Calu3 (cell line): ENCODE data around the gene CHI3L2. TPM values are rescaled to one million over a fixed set of nuclear protein-coding genes. Genes with fewer than 3 reads are reported as not detected.

Experiments used
- BruUV-seq: library from RNA; stranded (reverse); fragments of 400-500 nt; replicated peaks from 2 replicates; lab custom pipeline; 2021; lab: Mats Ljungman, UMichigan
- CTCF ChIA-PET: fragments of 300-600 bp; sonication (Branson Sonifier 250); formaldehyde crosslinking; loops from one replicate; lab custom pipeline; 2022; ENCODE audit warnings: antibody characterized with exemption; lab: Charles Lee
- DNase-seq: peaks from one replicate; pipeline ENCODE4 v3.0.0; 2022
- H3K27ac Mint-ChIP-seq: one replicate; pipeline ENCODE4 v1.8.0; 2022; ENCODE audit warnings: mixed read lengths; ENCODE audit not compliant: unreplicated experiment
- H3K27me3 Mint-ChIP-seq: one replicate; pipeline ENCODE4 v1.8.0; 2022; ENCODE audit warnings: mixed read lengths; ENCODE audit not compliant: unreplicated experiment
- H3K36me3 Mint-ChIP-seq: one replicate; pipeline ENCODE4 v1.8.0; 2022; ENCODE audit warnings: mild to moderate bottlenecking, moderate library complexity, mixed read lengths; ENCODE audit not compliant: insufficient read depth, unreplicated experiment
- H3K4me1 Mint-ChIP-seq: one replicate; pipeline ENCODE4 v1.8.0; 2022; ENCODE audit warnings: mild to moderate bottlenecking, low read depth, mixed read lengths; ENCODE audit not compliant: unreplicated experiment
- H3K4me3 Mint-ChIP-seq: one replicate; pipeline ENCODE4 v1.8.0; 2022; ENCODE audit warnings: mild to moderate bottlenecking, low read depth, moderate library complexity, mixed read lengths; ENCODE audit not compliant: unreplicated experiment
- H3K9me3 Mint-ChIP-seq: one replicate; pipeline ENCODE4 v1.8.0; 2022; ENCODE audit warnings: low read depth, mixed read lengths; ENCODE audit not compliant: unreplicated experiment
- CTCF ChIP-seq: fragments of 200-600 bp; IDR thresholded peaks from one replicate; pipeline ENCODE4 v1.8.0; 2022; ENCODE audit warnings: antibody characterized with exemption; ENCODE audit not compliant: unreplicated experiment
- intact Hi-C: fragments of 100-400 bp; cut with micrococcal nuclease; formaldehyde crosslinking; loops from one replicate; pipeline ENCODE4 v1.10.0; 2022; ENCODE audit not compliant: unreplicated experiment
- total RNA-seq: library from RNA; stranded (reverse); gene quantifications from 2 replicates; pipeline ENCODE4 v1.2.3, GENCODE V29; 2022

The CHI3L2 gene
- total RNA-seq, 1 experiment from 2014 or later: 0.52 TPM

GRCh38 chr1:111270771-111271463 is 43.4 kb downstream of the CHI3L2 start:
- H3K27me3 Mint-ChIP-seq: peaks cover 12% of the 10 kb centered on the region
- H3K36me3 Mint-ChIP-seq: no peaks in the 10 kb centered on the region
- H3K27ac Mint-ChIP-seq: no peak overlapping the region
- H3K4me1 Mint-ChIP-seq: no peaks in the 10 kb centered on the region
- TF ChIP-seq CTCF: no peak
- no peaks in the 10 kb centered on the region for H3K9me3 Mint-ChIP-seq
- intact Hi-C loops: no loop called here
- no peak for DNase-seq
- CTCF ChIA-PET: no interaction called here
- BruUV-seq: no TSS peak
- H3K4me3 Mint-ChIP-seq: no peak overlapping the region

- CTCF ChIA-PET: no interaction called here
- H3K27me3 Mint-ChIP-seq: peaks cover 7% of the 10 kb centered on the region
- intact Hi-C loops: no loop called here
- no peak overlapping the region for H3K4me3 Mint-ChIP-seq
- no peak overlapping the region for H3K27ac Mint-ChIP-seq
- TF ChIP-seq CTCF: no peak
- H3K4me1 Mint-ChIP-seq: no peaks in the 10 kb centered on the region
- BruUV-seq: no TSS peak
- no peaks in the 10 kb centered on the region for H3K9me3 Mint-ChIP-seq
- H3K36me3 Mint-ChIP-seq: no peaks in the 10 kb centered on the region
- no peak for DNase-seq
Measured at GRCh38 chr1:111271464-111271801, 43.9 kb downstream of the CHI3L2 start.

GRCh38 chr1:111272081-111272480 is 44.6 kb downstream of the CHI3L2 start:
- Mint-ChIP-seq H3K36me3 (no peaks in the 10 kb centered on the region), H3K4me1 (no peaks in the 10 kb centered on the region), H3K27ac (no peak overlapping the region), H3K27me3 (peaks cover under 1% of the 10 kb centered on the region), H3K9me3 (no peaks in the 10 kb centered on the region), H3K4me3 (no peak overlapping the region)
- no peak for TF ChIP-seq CTCF
- BruUV-seq: no TSS peak
- intact Hi-C loops: no loop called here
- no peak for DNase-seq
- CTCF ChIA-PET: no interaction called here

GRCh38 chr1:111274653-111275052 is 47.1 kb downstream of the CHI3L2 start:
- CTCF ChIA-PET: interaction anchor here (0.6 kb wide), 1 partner anchor 1114 kb away, joined by 5 read pairs; no protein-coding TSS in a partner anchor
- intact Hi-C loops: no loop called here
- Mint-ChIP-seq H3K27ac (no peak overlapping the region), H3K27me3 (peaks cover 13% of the 10 kb centered on the region), H3K4me1 (no peaks in the 10 kb centered on the region), H3K9me3 (no peaks in the 10 kb centered on the region), H3K36me3 (no peaks in the 10 kb centered on the region), H3K4me3 (no peak overlapping the region)
- DNase-seq: no peak
- no peak for TF ChIP-seq CTCF
- no TSS peak for BruUV-seq
